SK-N-MC (cell line): Measurements from ENCODE around the gene RAC2.

Experiments used
- DNase-seq: peaks from one replicate; pipeline ENCODE4 v3.0.0-alpha.2; 2011; ENCODE audit warnings: low read depth, low spot score
- H3K27ac ChIP-seq: fragments of 200-600 bp; sonication (generic); 2 replicates; pipeline ENCODE4 v1.5.1; 2016; ENCODE audit warnings: mixed run types
- H3K36me3 ChIP-seq: fragments of 200-600 bp; sonication (generic); 2 replicates; pipeline ENCODE4 v1.6.1; 2017; ENCODE audit warnings: antibody characterized with exemption, low read length, mixed read lengths; ENCODE audit not compliant: insufficient read depth
- H3K4me3 ChIP-seq: fragments of 200-600 bp; sonication (generic); 2 replicates; pipeline ENCODE4 v1.5.1; 2016
- H3K9ac ChIP-seq: fragments of 200-600 bp; sonication (generic); 2 replicates; pipeline ENCODE4 v1.8.0; 2017; ENCODE audit warnings: mixed run types, mixed read lengths; ENCODE audit not compliant: insufficient read length
- H3K9me3 ChIP-seq: fragments of 200-600 bp; sonication (generic); 2 replicates; pipeline ENCODE4 v1.6.1; 2017; ENCODE audit warnings: low read depth, mild to moderate bottlenecking, antibody characterized with exemption, low read length, moderate library complexity, mixed read lengths
- EZH2 ChIP-seq: fragments of 200-600 bp; sonication (generic); IDR thresholded peaks from one replicate; pipeline ENCODE4 v1.6.1; 2017; ENCODE audit warnings: antibody characterized with exemption
- FOXP2 ChIP-seq: optimal IDR thresholded peaks from 2 replicates; pipeline ENCODE3; 2011; ENCODE audit warnings: mild to moderate bottlenecking, moderate library complexity; ENCODE audit not compliant: insufficient read depth; ENCODE audit errors: extremely low read length, control extremely low read depth
- POLR2AphosphoS5 ChIP-seq: IDR thresholded peaks from 2 replicates; pipeline ENCODE4 v1.6.1; 2012; ENCODE audit warnings: mild to moderate bottlenecking, low read depth, low read length, borderline replicate concordance

The RAC2 gene

DNA sequence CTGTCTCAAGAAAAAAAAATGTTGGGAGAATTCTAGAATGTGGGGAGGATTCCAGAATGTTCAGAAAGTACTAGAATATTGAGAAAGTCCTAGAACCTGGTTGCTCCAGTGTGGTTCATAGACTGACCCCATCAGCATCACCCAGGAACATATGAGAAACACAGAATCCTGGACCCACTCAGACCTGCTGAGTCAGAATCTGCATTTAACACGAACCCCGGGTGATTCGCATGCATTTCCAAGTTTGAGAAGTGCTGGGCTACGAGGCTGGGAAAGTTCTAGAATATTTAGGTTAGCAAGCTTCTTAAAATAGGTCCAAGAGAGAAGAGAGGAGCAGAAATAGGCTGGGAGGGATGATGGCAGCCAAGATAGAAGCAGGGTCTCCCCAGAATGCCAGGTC is 62.4 kb downstream of the RAC2 start:
- no peaks in the 10 kb centered on the region for H3K9me3 ChIP-seq
- no peak overlapping the region for H3K9ac ChIP-seq
- no peak overlapping the region for H3K4me3 ChIP-seq
- no peak overlapping the region for H3K27ac ChIP-seq
- DNase-seq: no peak
- no peaks in the 10 kb centered on the region for H3K36me3 ChIP-seq
- TF ChIP-seq EZH2 (no peak), FOXP2 (no peak)

DNA sequence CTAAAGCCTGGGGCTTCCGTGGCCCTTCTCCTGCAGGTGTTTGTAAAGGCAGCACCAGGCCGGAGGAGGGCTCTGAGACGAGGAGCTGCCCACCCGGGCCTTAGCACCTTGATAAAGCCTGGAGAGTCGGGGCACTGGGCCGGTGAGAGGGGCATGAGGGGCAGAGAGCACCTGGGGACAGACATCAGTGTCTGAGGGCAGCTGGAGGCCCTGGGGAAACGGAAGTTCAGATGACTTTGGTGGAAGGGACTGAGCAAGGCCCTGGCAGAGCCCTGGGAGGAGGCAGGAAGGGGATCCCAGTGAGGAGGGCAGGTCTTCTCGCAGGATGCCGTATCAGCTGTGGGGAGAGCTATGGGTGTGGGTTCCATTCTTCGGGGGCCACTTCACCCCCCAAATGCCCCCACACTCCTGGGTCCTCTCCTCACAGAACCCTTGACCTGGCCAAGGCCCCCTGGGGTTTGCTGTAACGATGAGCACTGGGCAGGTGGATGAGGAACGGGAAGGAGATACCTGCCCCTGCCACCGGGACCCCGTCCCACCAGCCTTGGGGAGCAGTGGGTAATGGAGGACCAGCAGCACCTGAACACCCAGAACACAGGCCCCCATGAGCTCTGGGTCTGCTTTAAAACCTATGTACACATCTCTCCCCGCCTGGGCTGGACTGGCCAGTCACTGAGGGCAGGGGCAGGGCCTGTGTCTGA is 63.4 kb downstream of the RAC2 start:
- DNase-seq: no peak
- no peaks in the 10 kb centered on the region for H3K36me3 ChIP-seq
- no peak overlapping the region for H3K4me3 ChIP-seq
- H3K27ac ChIP-seq: no peak overlapping the region
- H3K9me3 ChIP-seq: no peaks in the 10 kb centered on the region
- no peak overlapping the region for H3K9ac ChIP-seq
- no peak for TF ChIP-seq FOXP2
- no peak for TF ChIP-seq EZH2
- no peak for TF ChIP-seq POLR2AphosphoS5

DNA sequence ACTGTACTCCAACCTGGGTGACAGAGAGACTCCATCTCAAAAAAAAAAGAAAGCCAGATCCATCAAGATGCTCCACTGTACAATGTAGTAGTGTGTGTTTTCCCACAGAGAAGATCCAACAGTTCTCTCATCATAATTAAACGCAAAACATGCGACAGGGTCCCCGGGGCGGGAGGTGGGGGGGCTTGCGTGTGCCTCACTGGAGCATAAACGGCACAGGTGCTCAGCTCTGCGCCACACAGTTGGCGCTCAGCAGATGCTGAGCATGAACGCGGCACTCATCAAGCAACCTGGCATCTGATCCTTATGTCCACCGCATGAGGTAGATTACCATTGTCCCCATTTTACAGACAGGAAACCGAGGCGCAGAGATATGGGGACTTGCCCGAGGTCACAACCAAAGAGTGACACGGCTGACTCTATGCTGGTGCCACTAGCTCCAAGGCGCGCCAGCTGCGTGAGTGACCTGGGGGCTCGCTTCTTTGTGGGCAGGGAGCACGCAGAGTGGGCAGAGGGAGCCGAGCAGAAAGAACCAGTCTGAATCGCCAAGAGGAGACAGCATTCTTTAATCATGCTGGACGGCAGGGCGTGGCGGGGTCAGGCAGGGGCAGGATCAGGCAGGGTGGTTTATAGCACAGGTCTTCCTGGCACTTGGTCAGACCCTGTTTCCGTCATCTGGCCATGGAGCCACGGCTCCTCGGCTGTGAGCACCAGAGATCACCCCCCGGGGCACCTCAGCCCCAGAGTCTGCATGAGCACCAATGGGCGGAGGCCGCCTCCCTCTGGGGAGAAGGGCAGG is 64.2 kb downstream of the RAC2 start:
- H3K9ac ChIP-seq: no peak overlapping the region
- H3K4me3 ChIP-seq: no peak overlapping the region
- TF ChIP-seq FOXP2 (no peak), EZH2 (no peak), POLR2AphosphoS5 (no peak)
- DNase-seq: no peak
- H3K9me3 ChIP-seq: no peaks in the 10 kb centered on the region
- H3K27ac ChIP-seq: no peak overlapping the region
- H3K36me3 ChIP-seq: no peaks in the 10 kb centered on the region

DNA sequence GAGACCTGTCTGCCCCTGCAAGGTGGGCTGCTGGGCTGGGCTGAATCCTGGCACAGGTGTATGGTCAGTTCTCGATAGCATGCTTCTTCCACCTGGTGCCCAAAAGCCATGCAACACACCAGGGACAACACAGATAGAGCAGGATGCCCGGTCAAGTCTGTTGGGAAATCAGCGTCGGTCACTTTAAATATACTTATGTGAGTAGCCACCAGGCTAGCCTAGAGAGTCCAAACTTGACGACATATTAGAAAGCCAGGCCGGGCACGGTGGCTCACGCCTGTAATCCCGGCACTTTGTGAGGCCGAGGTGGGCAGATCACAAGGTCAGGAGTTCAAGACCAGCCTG is 65.0 kb downstream of the RAC2 start:
- Histone ChIP-seq H3K4me3 (no peak overlapping the region), H3K36me3 (no peaks in the 10 kb centered on the region), H3K9ac (no peak overlapping the region), H3K27ac (no peak overlapping the region), H3K9me3 (no peaks in the 10 kb centered on the region)
- no peak for TF ChIP-seq FOXP2
- TF ChIP-seq EZH2: no peak
- no peak for TF ChIP-seq POLR2AphosphoS5
- DNase-seq: no peak

DNA sequence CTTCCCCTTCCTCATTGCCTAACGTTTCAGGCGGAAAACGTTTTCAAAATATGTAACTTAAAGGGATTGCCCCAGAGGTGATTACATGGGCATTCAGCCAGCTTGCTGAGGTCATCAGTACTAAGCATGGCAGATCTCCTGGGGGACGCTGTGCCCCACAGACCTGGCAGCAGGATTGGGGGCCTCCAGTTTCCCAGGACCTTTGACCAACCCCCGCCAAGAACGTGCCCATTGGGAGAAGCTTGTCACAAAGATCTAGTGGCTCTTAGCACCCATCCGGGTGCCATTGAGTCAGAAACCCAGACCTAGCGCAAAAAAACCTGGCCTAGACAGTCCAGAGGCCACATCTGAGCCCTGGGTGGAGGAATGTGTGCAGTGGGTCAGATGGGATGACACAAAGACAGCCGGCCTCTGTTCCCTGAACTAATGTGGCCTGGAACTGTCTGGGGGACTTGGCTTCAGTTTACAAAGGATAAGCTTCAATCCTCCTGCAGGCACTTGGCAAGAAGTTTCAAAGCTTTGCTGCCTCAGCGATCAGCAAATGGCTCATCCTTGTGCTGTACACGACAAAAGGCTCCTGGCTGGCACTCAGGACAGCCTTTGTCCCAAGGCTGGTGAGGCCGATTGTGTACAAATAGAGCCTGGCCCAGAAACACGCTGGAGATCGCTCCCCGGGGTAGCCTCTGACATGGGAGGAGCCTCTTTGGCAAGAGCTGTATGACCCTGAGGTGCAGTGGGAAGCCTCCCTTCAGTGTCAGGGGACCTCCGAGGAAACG is 65.5 kb downstream of the RAC2 start:
- Histone ChIP-seq H3K9me3 (no peaks in the 10 kb centered on the region), H3K9ac (no peak overlapping the region), H3K27ac (no peak overlapping the region), H3K4me3 (no peak overlapping the region), H3K36me3 (no peaks in the 10 kb centered on the region)
- no peak for DNase-seq
- TF ChIP-seq EZH2 (no peak), FOXP2 (no peak), POLR2AphosphoS5 (no peak)

DNA sequence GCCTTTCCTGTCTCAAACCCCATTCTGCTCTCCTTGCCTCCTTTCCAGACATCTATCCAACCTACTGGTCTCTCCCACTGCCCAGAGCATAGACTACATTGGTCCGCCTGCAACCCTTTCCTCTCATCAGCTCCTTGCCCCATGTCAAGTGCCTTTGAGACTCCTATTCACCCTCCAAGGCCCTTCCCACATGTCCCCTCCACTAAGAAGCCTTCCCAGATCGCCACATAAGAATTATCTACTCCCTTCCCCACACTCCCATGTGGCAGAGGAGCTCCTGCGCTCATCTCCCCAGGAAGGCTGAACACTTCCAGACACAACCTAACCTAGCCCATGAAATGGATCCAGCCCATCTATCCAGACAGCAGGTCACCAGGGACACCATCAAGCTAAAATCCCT is 66.3 kb downstream of the RAC2 start:
- DNase-seq: no peak
- no peak overlapping the region for H3K9ac ChIP-seq

DNA sequence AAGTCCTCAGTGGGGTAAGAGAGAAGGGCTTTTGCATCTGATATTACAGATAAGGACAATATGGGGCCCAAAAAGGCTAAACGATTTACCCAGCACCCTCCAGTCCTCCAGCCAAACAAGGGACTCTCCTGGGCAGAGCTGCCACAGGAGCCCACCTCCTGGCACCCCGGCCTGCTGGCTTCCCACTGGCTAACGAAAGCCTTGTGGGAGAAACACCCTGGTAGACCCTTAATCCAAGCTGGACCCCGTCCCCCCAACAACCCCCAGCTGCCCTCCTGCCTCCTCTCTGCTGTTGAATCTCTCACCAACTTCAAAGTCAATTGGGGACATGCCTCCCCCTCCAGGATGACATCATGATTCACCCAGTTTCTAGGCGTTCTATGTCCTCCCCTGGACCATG is 66.8 kb downstream of the RAC2 start:
- Histone ChIP-seq H3K9me3 (no peaks in the 10 kb centered on the region), H3K4me3 (no peak overlapping the region), H3K9ac (no peak overlapping the region), H3K36me3 (no peaks in the 10 kb centered on the region), H3K27ac (no peak overlapping the region)
- no peak for DNase-seq
- TF ChIP-seq EZH2: no peak

More for the DNA sequence above, 66.3 kb downstream of the RAC2 start:
- H3K27ac ChIP-seq: no peak overlapping the region
- no peaks in the 10 kb centered on the region for H3K36me3 ChIP-seq
- no peak overlapping the region for H3K4me3 ChIP-seq
- H3K9me3 ChIP-seq: no peaks in the 10 kb centered on the region
- no peak for TF ChIP-seq FOXP2
- no peak for TF ChIP-seq POLR2AphosphoS5
- TF ChIP-seq EZH2: no peak

DNA sequence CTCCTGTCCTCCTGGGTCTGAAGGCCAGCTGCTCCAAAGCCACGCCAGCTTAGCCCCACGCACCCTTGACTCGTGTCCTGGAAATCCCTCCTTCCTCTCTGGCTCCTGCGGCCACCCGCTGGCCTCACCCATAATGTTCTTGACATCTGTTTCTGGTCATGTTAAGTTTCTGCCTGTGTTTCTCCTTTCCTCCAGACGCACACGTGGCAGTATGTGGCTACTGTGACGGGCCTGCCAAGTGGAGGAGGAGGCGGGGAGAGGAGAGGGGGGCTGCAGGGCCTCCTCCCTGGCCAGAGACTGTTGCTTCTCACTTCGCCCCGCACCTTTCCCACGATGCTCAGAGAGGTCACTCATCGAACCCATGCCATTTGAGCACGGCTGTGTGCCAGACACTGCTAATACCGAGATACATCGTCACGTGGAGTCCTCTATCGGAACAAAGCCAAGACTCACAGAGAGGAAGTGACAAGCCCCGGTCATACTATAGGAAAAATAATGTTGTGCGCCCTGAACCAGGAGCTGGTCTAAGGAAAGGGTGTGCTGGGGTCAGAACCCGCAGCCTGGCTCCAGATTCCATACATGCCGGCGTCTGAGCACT is 67.5 kb downstream of the RAC2 start:
- DNase-seq: no peak
- no peak overlapping the region for H3K27ac ChIP-seq
- H3K4me3 ChIP-seq: no peak overlapping the region

More for the DNA sequence above, 67.5 kb downstream of the RAC2 start:
- Histone ChIP-seq H3K36me3 (no peaks in the 10 kb centered on the region), H3K9ac (no peak overlapping the region), H3K9me3 (no peaks in the 10 kb centered on the region)
- TF ChIP-seq FOXP2 (no peak), EZH2 (no peak), POLR2AphosphoS5 (no peak)
